HG03571 (cell line): Measurements from ENCODE around the gene TOM1L2.
"Not testable (repeated sequence)": the region's sequence is repeated elsewhere in the genome, so short reads cannot be mapped to it uniquely, and the experiment has no call there.

Source experiments
- ATAC-seq: cut with Tn5 transposase; IDR thresholded peaks from one replicate; pipeline ENCODE4 v1.9.1; 2021; ENCODE audit not compliant: unreplicated experiment

The TOM1L2 gene

DNA sequence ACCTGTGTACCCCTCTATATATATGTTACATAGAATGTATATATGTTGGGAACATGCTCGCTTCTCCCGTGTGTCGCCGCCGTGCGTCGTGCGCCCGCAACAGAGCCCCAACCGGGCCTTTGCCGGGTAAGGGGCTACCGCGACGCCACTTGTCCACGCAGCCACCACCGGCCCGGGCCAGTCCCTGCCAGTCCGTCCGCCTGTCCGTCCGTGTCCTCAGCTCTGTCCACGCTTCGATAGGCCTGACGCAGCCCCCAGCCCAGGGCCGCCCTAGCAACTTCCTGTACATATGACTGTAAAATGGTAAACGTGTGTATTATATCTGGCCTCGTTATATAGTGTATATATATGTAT, 161.3 kb downstream of the TOM1L2 start:
- ATAC-seq, result no peak

DNA sequence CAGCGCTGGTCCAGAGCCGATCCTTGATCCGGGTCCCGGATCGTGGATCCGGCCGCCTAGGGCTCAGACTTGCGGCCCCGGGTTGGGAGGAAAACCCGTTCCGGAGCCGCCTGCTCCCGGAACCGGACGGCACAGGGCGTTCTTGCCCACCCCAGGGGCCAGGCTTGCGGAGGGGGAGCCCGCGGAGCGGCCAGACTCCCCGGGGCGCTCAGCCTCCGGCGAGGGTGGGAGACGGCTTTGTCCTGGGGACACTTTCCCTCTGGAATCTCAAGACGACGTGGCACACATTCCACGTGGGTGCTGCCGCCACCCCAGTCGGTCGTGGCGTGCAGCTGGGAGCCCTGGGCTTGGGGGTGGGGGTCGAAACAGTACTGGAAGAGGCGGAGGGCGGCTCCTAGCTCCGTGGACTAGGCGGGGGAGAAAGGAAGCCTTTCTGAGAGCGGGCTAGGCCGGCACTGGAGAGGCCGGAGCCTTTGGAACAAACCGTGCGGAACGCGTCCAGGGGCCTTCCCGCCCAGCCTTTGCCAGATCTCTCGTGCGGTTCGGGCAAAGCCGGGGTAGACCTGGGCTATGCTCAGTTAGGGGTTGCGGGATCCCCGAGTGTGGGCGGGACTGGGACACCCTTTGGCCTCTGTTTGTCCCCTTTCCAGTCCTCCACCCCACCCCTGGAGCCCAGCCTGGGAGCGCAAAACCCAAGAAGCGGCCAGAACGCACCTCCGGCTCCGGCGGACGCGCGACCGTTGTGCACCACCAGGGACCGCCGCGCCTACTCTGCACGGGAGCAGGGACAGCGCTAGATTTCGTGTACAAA, 161.9 kb downstream of the TOM1L2 start:
- ATAC-seq, result no peak

DNA sequence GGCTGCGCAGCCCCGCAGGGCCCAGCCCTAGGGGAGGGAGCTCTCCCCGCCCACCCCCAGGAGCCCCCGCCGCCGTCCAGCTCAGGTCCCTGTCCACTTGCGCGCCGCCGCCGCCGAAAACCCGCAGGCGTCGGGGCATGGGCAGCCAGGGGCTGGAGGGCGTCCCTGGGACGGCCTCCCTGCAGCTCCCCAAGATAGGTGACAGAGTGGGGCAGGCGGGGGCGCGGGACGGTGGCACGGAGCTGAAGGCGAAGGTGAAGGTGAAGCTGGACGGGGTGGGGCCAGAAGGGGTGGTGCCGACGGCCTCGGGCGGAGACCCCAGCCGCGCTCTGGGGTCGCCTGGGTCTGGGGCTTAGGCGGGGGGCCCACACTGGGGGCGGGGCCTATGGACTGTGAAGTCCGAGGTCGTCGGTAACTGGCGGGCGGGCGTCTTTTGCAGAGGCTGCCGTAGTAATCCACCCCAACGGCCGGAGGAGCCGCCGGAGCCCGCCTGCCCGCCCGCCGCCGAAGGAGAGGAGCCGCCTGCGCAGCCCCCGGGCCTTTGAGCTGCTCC, 162.6 kb downstream of the TOM1L2 start:
- ATAC-seq, result no peak

DNA sequence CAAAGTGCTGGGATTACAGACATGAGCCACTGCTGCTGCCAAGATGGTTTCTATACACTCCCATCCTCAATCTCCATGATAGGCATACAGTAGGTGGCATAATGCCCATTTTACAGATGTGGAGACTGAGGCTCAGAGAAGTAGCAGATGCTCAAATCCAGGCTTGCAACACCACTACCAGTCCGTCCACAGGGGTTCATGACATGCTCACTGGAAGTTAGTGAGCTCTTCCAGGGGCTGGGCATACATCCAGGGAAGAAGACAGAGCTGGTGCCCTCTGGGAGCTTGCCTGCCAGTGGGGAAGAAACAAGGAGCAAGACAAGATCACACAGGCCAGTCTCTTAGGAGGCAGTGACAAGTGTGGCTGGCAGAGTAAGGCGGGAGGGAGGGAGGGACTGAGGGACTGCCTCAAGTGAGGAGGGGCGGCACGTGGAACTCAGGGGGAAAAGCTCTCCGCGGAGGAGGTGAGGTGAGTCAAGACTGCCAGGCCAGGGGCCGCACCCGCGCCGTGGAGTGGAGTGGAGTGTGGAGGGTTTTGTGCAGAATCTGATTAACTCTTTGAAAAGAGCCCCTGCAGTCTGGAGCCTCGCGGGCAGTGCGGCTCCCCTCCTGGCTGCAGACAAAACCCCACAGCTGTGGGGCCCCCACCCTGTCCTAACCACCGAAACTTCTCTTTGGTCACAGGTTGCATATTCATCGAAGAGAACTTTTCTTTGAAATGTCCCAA, 163.3 kb downstream of the TOM1L2 start:
- ATAC-seq, result no peak

DNA sequence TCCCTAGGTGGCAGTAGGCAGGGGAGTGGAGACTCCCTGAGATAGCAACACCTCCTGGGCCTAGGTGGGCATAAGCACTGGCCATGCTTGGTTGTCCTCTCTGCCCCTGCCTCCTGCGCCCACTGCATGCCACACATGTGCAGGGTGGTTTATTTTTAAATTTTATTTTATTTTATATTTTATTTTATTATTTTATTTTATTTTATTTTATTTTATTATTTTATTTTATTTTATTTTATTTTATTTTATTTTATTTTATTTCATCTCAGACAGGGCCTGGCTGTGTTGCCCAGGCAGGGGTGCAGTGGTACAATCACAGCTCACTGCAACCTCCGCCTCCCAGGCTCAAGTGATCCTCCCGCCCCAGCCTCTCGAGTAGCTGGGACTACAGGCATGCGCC, 164.0 kb downstream of the TOM1L2 start:
- ATAC-seq, result not testable (repeated sequence)

DNA sequence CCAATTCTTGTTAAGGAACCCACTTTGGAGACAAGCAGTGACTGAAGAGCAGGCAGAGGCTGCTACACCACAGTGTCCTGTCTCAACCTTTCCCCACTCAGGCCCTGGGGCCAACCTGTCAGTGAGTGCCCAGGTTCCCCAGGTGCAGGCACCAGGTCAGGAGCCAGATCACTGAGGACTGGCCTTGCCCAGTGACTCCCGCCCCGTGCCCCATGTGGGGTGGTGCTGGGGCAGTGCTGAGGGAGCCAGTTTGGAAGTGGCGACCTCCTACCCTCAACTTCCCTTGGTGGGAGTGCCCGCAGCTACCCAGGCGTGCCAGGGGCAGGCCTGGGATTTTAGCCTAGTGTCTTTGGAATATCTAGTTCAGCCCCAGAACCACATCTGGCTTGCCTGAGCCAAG, 164.8 kb downstream of the TOM1L2 start:
- ATAC-seq, result no peak

DNA sequence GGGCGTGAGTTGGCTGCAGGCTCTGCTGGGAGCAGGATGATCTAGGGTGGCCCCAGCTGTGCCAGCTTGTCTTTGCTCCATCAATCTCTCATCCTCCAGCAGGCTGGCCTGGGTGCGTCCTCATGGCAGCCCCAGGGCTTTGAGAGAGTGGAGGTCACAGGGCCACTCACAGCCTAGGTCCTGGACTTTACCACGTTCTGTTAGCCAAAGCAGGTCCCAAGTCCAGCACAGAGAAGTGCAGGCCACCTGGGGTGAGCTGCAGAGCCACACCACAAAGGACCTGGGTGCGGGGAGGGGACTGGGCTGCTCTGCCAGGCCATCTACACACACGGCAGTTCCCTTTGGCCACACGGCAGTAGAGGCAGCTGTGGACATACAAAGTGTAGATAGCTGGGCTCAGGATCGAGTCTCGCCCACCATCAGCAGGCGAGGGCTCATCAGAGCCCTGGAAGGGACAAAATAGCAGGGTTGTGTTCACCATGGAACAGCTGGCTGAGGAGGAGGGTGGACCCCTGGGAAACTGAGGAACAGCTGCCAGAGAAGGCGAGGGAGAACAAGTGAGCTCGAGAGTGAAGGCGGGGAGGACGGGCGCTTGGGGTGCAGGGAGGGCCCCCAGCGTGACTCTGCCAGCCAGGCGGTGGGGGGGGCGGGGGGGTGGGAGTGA, 165.5 kb downstream of the TOM1L2 start:
- ATAC-seq, result no peak

DNA sequence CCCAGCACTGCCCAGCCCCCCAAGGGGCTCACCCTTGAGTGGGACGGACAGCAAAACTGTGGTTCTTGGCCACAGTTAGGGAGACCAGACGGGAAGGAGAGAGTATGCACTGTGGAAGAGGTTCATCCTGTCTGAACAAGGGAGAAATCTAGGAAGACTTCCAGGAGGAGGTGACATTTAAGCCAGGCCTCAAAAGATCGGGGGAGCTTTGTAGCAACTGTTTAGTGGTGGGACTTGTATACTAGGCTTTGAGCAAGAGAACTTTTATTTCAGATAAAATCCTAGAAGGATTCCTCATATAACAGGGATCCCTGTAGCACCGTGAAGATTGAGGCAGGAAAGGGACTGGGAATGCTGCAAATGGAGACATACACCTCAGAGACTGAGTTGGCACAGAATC, 166.2 kb downstream of the TOM1L2 start:
- ATAC-seq, result no peak

DNA sequence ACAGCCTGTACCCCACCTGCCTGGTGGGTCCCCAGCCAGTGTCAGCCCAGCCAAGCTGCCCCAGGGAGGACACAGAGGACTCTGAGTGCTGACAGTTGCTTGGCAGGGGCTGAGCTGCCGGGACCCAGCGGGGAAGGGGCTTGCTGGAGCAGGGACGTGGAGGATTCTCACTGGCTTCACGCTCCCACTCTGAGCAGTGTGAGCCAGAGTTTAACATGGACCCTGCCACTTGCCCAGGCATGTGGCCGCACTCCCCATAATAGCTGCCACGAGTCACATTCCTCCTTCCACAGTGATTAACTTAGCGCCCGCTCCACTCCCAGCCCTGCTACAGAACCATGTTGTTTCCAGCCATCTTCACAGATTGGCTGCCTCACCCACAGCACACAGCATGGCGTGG, 166.6 kb downstream of the TOM1L2 start:
- no peak for ATAC-seq

DNA sequence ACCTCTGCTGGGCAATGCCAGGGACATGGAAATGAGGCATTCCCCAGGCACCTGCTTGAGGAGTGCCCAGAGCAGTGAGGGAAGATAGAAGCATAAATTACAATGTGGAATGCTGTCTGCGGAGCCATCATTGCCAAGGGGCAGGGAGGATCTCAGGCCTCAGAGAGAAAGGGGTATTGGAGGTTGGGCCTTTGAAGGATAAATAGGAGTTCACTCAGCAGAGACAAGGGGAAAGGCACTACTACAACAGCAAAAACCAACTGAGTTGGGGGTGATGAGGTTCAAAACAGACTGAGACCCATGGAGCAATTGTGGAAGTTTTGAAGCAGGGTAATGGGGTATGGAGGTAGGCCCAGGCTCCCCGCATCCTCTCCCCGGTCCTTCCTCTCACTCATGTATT, 168.2 kb downstream of the TOM1L2 start:
- ATAC-seq, result no peak

DNA sequence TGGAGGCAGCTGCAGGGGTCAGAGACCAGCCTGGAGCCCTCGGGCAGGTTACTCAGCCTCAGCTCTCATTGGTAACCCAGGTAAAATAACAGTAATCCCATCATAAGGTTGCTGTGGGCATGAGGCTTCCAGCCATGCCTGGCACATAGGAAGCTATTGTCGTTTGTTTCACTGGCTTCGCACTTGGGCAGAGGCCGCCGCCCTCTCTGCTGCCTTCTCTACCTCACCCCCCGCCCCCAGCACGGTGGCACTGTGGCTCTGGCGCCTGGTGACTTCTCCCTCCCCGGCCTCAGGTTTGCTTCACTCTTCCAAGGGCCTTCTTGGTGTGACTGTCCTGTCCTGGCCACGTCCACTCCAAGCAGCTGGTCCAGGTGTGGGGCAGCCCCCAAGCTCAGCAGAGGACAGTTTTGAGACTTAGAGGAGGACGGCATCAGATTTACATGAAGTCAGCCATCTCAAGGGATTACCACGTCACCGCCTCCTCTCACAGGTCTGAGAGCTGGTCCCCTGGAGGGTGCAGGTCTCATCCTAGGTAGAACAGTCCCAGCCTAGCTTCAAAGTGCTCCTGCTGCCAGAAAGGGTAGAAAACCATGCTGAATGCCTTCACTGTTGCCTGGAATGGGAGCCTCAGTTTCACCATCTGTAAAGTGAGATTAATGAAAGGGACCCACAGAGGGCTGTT, 170.3 kb downstream of the TOM1L2 start:
- ATAC-seq, result no peak

DNA sequence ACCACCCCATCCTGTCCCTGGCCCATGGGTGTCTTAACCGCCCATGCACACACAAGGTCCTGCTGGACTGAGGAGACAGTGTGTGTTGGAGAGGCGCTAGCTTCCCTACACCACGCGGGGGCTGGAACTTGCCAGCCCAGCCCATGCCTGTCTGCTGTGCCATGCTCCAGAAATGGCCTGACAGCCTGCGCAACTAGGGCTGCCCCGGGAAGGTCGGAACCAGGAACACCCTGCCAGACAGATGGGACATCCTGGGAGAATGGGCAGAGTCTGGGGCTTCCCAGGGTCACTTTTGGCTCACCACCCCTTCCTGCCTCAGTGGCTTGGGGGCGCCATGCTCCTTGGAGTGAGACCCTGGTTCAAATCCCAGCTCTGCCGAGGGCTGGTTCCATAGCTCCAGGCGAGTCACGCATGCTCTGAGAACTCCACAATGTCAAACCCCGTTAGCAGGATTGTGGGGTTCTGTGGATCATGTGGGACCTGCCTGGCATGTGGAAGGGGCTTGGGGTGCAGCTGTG, 171.6 kb downstream of the TOM1L2 start:
- no peak for ATAC-seq

DNA sequence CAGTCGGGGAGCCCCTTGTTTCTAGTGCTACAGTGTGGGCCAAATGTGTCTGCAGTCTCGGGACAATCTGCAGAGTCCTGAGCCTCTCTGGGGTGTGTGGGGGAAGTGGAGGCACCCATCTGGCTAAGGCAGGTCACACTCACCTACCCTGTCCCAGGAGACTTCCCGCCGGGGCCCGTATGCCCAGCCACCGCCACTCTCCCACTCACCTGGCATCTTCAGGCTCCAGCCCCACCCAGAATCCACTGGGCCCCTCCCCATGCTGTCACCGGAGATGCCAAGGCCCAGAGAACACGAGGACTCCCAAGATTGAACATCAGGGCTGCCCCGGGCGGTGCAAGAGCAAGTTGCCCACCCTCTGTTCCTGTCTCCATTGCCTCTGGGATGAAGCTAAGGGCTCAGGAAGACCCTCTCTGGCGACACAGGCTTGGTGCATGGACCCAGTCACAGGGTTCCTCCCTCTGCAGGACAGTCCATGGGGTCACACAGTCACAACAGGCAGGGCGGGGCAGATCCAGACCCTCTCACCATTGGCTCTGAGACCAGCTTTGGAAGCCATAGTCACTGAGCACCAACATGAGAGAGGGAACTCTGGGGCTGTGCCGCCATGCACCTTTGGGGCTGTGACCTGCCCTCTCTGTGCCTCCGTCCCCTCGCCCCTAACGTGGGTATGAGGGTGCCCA, 173.5 kb downstream of the TOM1L2 start:
- no peak for ATAC-seq

DNA sequence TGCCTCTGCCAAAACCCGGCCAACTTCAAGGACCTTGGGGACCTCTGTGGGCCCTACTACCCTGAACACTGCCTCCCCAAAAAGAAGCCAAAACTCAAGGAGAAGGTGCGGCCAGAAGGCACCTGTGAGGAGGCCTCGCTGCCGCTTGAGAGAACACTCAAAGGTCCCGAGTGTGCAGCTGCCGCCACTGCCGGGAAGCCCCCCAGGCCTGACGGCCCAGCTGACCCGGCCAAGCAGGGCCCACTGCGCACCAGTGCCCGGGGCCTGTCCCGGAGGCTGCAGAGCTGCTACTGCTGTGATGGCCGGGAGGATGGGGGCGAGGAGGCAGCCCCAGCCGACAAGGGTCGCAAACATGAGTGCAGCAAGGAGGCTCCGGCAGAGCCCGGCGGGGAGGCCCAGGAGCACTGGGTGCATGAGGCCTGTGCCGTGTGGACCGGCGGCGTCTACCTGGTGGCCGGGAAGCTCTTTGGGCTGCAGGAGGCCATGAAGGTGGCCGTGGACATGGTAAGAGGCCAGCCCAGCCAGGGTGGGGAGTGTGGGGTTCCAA, 174.1 kb downstream of the TOM1L2 start:
- ATAC-seq, result no peak

DNA sequence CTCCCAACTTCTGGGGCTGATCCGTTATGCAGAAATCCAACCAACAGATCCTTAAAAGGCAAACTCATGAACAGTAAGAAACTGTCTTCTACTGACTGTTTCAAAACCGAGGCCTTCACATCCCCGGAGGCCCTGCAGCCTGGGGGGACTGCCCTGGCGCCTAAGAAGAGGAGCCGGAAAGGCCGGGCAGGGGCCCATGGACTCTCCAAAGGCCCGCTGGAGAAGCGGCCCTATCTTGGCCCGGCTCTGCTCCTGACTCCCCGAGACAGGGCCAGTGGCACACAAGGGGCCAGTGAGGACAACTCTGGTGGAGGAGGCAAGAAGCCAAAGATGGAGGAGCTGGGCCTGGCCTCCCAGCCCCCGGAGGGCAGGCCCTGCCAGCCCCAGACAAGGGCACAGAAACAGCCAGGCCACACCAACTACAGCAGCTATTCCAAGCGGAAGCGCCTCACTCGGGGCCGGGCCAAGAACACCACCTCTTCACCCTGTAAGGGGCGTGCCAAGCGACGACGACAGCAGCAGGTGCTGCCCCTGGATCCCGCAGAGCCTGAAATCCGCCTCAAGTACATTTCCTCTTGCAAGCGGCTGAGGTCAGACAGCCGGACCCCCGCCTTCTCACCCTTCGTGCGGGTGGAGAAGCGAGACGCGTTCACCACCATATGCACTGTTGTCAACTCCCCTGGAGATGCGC, 174.9 kb downstream of the TOM1L2 start:
- ATAC-seq, result no peak

DNA sequence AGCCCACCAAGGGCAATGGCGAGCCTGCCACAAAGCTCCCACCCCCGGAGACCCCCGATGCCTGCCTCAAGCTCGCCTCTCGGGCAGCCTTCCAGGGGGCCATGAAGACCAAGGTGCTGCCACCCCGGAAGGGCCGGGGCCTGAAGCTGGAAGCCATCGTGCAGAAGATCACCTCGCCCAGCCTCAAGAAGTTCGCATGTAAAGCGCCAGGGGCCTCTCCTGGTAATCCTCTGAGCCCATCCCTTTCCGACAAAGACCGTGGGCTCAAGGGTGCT, 175.5 kb downstream of the TOM1L2 start:
- ATAC-seq, result no peak

DNA sequence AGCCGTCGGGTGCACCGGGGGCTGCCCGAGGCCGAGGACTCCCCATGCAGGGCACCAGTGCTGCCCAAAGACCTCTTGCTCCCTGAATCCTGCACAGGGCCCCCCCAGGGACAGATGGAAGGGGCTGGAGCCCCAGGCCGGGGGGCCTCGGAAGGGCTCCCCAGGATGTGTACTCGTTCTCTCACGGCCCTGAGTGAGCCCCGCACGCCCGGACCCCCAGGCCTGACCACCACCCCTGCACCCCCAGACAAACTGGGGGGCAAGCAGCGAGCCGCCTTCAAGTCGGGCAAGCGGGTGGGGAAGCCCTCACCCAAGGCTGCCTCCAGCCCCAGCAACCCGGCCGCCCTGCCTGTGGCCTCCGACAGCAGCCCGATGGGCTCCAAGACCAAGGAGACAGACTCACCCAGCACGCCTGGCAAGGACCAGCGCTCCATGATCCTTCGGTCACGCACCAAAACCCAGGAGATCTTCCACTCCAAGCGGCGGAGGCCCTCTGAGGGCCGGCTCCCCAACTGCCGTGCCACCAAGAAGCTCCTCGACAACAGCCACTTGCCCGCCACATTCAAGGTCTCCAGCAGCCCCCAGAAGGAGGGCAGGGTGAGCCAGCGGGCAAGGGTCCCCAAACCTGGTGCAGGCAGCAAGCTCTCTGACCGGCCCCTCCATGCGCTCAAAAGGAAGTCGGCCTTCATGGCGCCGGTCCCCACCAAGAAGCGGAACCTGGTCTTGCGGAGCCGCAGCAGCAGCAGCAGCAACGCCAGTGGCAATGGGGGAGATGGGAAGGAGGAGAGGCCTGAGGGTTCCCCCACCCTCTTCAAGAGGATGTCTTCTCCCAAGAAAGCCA, 176.0 kb downstream of the TOM1L2 start:
- ATAC-seq, result no peak

DNA sequence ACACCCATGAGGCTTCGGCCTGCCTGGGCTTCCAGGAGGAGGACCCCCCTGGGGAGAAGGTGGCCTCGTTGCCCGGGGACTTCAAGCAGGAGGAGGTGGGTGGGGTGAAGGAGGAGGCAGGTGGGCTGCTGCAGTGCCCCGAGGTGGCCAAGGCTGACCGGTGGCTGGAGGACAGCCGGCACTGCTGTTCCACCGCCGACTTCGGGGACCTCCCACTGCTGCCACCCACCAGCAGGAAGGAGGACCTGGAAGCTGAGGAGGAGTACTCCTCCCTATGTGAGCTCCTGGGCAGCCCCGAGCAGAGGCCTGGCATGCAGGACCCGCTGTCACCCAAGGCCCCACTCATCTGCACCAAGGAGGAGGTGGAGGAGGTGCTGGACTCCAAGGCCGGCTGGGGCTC, 176.9 kb downstream of the TOM1L2 start:
- ATAC-seq, result no peak

DNA sequence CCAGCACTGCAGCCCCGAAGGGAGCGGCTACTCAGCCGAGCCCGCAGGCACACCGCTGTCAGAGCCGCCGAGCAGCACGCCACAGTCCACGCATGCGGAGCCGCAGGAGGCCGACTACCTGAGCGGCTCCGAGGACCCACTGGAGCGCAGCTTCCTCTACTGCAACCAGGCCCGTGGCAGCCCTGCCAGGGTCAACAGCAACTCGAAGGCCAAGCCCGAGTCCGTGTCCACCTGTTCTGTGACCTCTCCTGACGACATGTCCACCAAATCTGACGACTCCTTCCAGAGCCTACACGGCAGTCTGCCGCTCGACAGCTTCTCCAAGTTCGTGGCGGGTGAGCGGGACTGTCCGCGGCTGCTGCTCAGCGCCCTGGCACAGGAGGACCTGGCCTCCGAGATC, 177.8 kb downstream of the TOM1L2 start:
- no peak for ATAC-seq
